SK-N-SH treated with all-trans-retinoic acid at 6 μM for 48 hours (cell line): ENCODE measurements around the gene CACNB2.

Experiments
- ARNTL ChIP-seq: fragments of 450-650 bp; formaldehyde crosslinking; IDR thresholded peaks from 2 replicates; pipeline ENCODE4 v1.5.0; 2020; ENCODE audit warnings: low read depth, mild to moderate bottlenecking, moderate library complexity, borderline replicate concordance
- BACH2 ChIP-seq: fragments of 250-450 bp; sonication (Bioruptor Pico); IDR thresholded peaks from 2 replicates; pipeline ENCODE4 v1.9.0; 2021; ENCODE audit warnings: mild to moderate bottlenecking, borderline replicate concordance
- CREB5 ChIP-seq: fragments of 250-450 bp; sonication (Bioruptor Pico); IDR thresholded peaks from 2 replicates; pipeline ENCODE4 v1.5.1; 2020; ENCODE audit warnings: low read depth, mild to moderate bottlenecking, moderate library complexity
- CSDC2 ChIP-seq: fragments of 250-450 bp; sonication (Bioruptor Pico); IDR thresholded peaks from 2 replicates; pipeline ENCODE4 v1.5.0; 2020; ENCODE audit warnings: mild to moderate bottlenecking, moderate library complexity
- CSRNP3 ChIP-seq: fragments of 250-450 bp; sonication (Bioruptor Pico); IDR thresholded peaks from 2 replicates; pipeline ENCODE4 v1.5.1; 2021; ENCODE audit warnings: mild to moderate bottlenecking, moderate library complexity
- ESRRG ChIP-seq: fragments of 250-450 bp; sonication (Bioruptor Pico); IDR thresholded peaks from 2 replicates; pipeline ENCODE4 v1.6.1; 2021; ENCODE audit warnings: mild to moderate bottlenecking
- GLIS3 ChIP-seq: fragments of 250-450 bp; sonication (Bioruptor Pico); IDR thresholded peaks from 2 replicates; pipeline ENCODE4 v1.5.0; 2020; ENCODE audit warnings: mild to moderate bottlenecking, moderate library complexity
- PATZ1 ChIP-seq: fragments of 250-450 bp; sonication (Bioruptor Pico); IDR thresholded peaks from 2 replicates; pipeline ENCODE4 v1.8.0; 2020; ENCODE audit warnings: mild to moderate bottlenecking, moderate library complexity, borderline replicate concordance
- RARB ChIP-seq: fragments of 250-450 bp; sonication (Bioruptor Pico); IDR thresholded peaks from 2 replicates; pipeline ENCODE4 v1.8.0; 2021; ENCODE audit warnings: mild to moderate bottlenecking, moderate library complexity
- TOX ChIP-seq: fragments of 250-450 bp; sonication (Bioruptor Pico); IDR thresholded peaks from 2 replicates; pipeline ENCODE4 v1.8.0; 2021; ENCODE audit warnings: mild to moderate bottlenecking, moderate library complexity, borderline replicate concordance
- ZFP3 ChIP-seq: fragments of 250-450 bp; sonication (Bioruptor Pico); IDR thresholded peaks from 2 replicates; pipeline ENCODE4 v1.5.0; 2020; ENCODE audit warnings: mild to moderate bottlenecking, moderate library complexity
- ZFP30 ChIP-seq: fragments of 450-650 bp; formaldehyde crosslinking; IDR thresholded peaks from 2 replicates; pipeline ENCODE4 v1.5.0; 2022; ENCODE audit warnings: mild to moderate bottlenecking, moderate library complexity
- ZNF70 ChIP-seq: fragments of 450-650 bp; formaldehyde crosslinking; IDR thresholded peaks from 2 replicates; pipeline ENCODE4 v1.5.0; 2020; ENCODE audit warnings: mild to moderate bottlenecking, moderate library complexity

- TF ChIP-seq CSRNP3: no peak
- no peak for TF ChIP-seq ARNTL (CRISPR knock-in tag)
- TF ChIP-seq ZFP3: no peak
- TF ChIP-seq ZFP30 (CRISPR knock-in tag): no peak
- TF ChIP-seq CSDC2: no peak
- TF ChIP-seq PATZ1 (CRISPR knock-in tag): no peak
- no peak for TF ChIP-seq ESRRG (CRISPR knock-in tag)
- no peak for TF ChIP-seq CREB5
- TF ChIP-seq BACH2 (CRISPR knock-in tag): no peak
- TF ChIP-seq GLIS3 (CRISPR knock-in tag): no peak
- no peak for TF ChIP-seq ZNF70 (CRISPR knock-in tag)
- TF ChIP-seq RARB (CRISPR knock-in tag): no peak
- no peak for TF ChIP-seq TOX (CRISPR knock-in tag)
Observed at GRCh38 chr10:18576586-18576985, 436.4 kb downstream of the CACNB2 start.
